A549 treated with CpdA at 1 μM for 4 hours (cell line): ENCODE results near the gene RPS26. TPM values are rescaled to one million over a fixed set of nuclear protein-coding genes. Genes with fewer than 3 reads are reported as not detected.

Experiments
- total RNA-seq: library from RNA; stranded (reverse); fragments of 200-300 nt; extraction: Qiagen RNA extraction; gene quantifications from 5 replicates; pipeline ENCODE4 v1.2.3, GENCODE V29; 2022; ENCODE audit warnings: low read depth

RPS26 gene
- 625 to 834 TPM (median 733 TPM) in 5 replicates for total RNA-seq

DNA sequence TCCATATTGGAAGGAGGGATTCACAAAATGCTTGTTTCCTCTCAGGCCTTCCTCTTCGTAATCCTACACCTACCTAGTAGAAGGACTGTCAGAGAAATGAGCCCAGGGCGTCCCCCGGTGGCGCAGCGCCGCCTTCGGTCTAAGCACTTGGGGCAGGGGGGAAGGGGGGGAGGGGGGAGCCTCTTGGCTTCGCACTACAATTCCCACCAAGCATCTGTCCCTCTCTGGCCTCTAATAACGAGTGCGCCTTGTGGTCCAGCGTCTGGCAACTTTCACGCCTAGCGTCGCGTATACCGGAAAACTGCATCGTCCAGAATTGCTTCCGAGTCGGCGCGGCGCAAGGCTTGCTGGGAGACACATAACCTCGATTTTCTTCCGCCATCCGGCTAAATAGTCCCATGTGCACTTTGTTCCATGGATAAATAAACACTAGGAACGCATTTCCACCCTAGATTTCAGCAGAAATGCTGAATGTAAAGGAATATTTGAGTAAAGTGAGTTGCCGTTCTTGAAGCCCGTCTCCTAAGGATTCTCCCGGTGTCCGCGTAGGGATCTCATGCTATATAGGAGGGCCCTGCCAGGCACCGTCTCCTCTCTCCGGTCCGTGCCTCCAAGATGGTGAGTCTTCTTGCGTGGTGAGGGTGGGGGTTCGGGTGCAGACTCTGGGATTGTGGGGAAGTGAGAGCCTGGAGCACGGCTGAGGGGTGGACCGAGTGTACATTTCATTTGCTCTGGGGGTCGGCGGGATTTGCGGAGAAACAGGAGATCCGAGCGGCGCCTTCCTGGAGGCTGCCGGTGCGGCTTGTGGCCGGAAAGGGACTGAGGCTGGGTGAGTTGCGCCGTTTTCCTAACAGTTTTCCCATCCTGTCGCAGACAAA lies at the start of gene RPS26:
TSS of gene RPS26 (plus strand) at position 367 of the 878 bp plus-strand sequence. CDS start at position 616, 249 bp downstream.

GRCh38 chr12:55996715-55997534 lies 44.8 kb upstream of the RPS26 start, which contains the start of gene SUOX:
Gene SUOX, plus strand, starts transcription at chr12:55997276. Its CDS starts 4,946 bp downstream, at chr12:56002222.

GRCh38 chr12:56020423-56021184 lies 21.1 kb upstream of the RPS26 start, which contains the start of gene IKZF4:
Gene IKZF4, plus strand, starts transcription at chr12:56021043. Its CDS starts 451 bp downstream, at chr12:56021494.

GRCh38 chr12:56079723-56080555 lies 38.2 kb downstream of the RPS26 start, which contains the start of gene ERBB3:
Gene ERBB3, plus strand, starts transcription at chr12:56080165. Its CDS starts 136 bp downstream, at chr12:56080301.

Other genes with a start within 250 kb of the RPS26 start
- 90.6 to 139 TPM (median 98.9 TPM) in 5 replicates for gene SARNP, start 224.2 kb upstream of the RPS26 start, total RNA-seq
- gene ORMDL2, start 223.9 kb upstream of the RPS26 start, total RNA-seq, result 60.9 to 104 TPM (median 99.8 TPM) in 5 replicates
- gene DNAJC14, start 212.3 kb upstream of the RPS26 start, total RNA-seq, result 18.4 to 24.4 TPM (median 22.7 TPM) in 5 replicates
- gene MMP19, start 199.0 kb upstream of the RPS26 start, total RNA-seq, result 0.06 to 0.22 TPM (median 0.15 TPM) in 4 of 5 replicates, not detected in the other
- 34.5 to 41.3 TPM (median 37.6 TPM) in 5 replicates for gene PYM1, start 114.0 kb upstream of the RPS26 start, total RNA-seq
- 16.2 to 24.4 TPM (median 16.9 TPM) in 5 replicates for gene DGKA, start 110.8 kb upstream of the RPS26 start, total RNA-seq
- gene PMEL, start 75.9 kb upstream of the RPS26 start, total RNA-seq, result 0.46 to 1.1 TPM (median 0.77 TPM) in 5 replicates
- 48.9 to 59.9 TPM (median 56.5 TPM) in 5 replicates for gene CDK2, start 75.1 kb upstream of the RPS26 start, total RNA-seq
- 30.6 to 39.1 TPM (median 37.3 TPM) in 5 replicates for gene RAB5B, start 67.8 kb upstream of the RPS26 start, total RNA-seq
- 8.0 to 11.5 TPM (median 10.4 TPM) in 5 replicates for gene SUOX, start 44.6 kb upstream of the RPS26 start, total RNA-seq
- gene IKZF4, start 20.9 kb upstream of the RPS26 start, total RNA-seq, result 2.1 to 3.1 TPM (median 2.6 TPM) in 5 replicates
- 1.4 to 2.8 TPM (median 1.6 TPM) in 5 replicates for gene ERBB3, start 38.2 kb downstream of the RPS26 start, total RNA-seq
- gene PA2G4, start 62.6 kb downstream of the RPS26 start, total RNA-seq, result 303 to 383 TPM (median 320 TPM) in 5 replicates
- gene RPL41, start 74.7 kb downstream of the RPS26 start, total RNA-seq, result 4,992 to 6,106 TPM (median 5,652 TPM) in 5 replicates
- 2.2 to 3.8 TPM (median 3.1 TPM) in 5 replicates for gene ZC3H10, start 76.3 kb downstream of the RPS26 start, total RNA-seq
- 62.8 to 69.8 TPM (median 63.7 TPM) in 5 replicates for gene ESYT1, start 86.3 kb downstream of the RPS26 start, total RNA-seq
- 66.1 to 86.2 TPM (median 83.4 TPM) in 5 replicates for gene MYL6B, start 110.7 kb downstream of the RPS26 start, total RNA-seq
- 2,112 to 2,769 TPM (median 2,181 TPM) in 5 replicates for gene MYL6, start 116.4 kb downstream of the RPS26 start, total RNA-seq
- gene SMARCC2, start 147.6 kb downstream of the RPS26 start, total RNA-seq, result 32.3 to 42.9 TPM (median 37.8 TPM) in 5 replicates
- 20.9 to 27.7 TPM (median 25.3 TPM) in 5 replicates for gene RNF41, start 180.0 kb downstream of the RPS26 start, total RNA-seq
- 55.5 to 65.1 TPM (median 61.3 TPM) in 5 replicates for gene NABP2, start 182.4 kb downstream of the RPS26 start, total RNA-seq
- 0.13 TPM in 1 of 5 replicates, not detected in the others for gene SLC39A5, start 188.1 kb downstream of the RPS26 start, total RNA-seq
- 40.5 to 51.3 TPM (median 45.3 TPM) in 5 replicates for gene ANKRD52, start 216.5 kb downstream of the RPS26 start, total RNA-seq
- 17.7 to 20.7 TPM (median 19.9 TPM) in 5 replicates for gene COQ10A, start 225.0 kb downstream of the RPS26 start, total RNA-seq